ENCODE data around the gene HTT. TPM values are rescaled to one million over a fixed set of nuclear protein-coding genes. Genes with fewer than 3 reads are reported as not detected.
A peak's percentile ranks its signal among the peaks of the same experiment; 100 is the strongest.

HTT gene
- total RNA-seq, 6 donors from 2014 or later: 55.4 to 170 (median 81.5) TPM

DNA sequence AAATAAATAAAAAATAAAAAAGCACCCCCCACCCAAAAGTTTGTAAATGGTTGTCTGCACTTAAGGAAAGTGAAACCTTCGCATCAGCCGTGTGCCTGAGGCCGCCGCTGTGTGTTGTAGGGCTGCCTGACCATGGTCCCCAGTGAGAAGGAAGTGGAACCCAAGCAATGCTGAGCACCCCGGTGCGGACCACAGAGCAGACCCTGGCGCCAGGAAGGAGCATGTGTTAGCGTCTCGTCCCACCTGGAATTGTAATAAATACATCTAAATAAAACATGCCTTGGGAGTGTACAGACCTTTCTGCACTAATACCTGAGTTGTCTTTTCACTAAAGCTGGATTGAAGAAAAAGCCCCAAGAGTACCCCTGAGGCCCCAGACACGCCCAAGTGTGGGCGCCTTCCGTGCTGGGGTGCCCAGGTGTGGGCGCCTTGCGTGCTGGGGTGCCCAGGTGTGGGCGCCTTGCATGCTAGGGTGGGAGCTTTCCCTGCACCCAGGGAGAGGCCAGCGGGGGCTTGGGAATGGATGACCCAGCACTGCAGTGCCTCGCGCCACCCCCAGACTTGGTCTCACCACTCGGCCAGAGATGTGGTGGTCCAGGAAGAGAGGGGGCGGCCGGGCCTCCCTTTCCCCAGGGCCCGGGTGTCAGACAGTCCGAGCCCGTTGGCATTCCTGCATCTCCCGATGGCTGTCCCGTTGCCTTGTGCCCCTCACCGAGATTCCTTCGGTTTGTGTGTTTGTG lies 33.9 kb upstream of the HTT start:
- peak overlapping the region in 3 of 4 donors; percentile 35 to 56 (median 55) for H3K4me3 ChIP-seq
- DNase-seq (peak in 1 of 2 donors; percentile 73), ATAC-seq (ENCODE audit: low FRiP score in 2 of 2) (no peak)
- no peaks in the 10 kb centered on the region for H3K27me3 ChIP-seq
- peaks cover 26 to 48% (median 36%) of the 10 kb centered on the region in 4 donors for H3K4me1 ChIP-seq
- WGBS, 2 donors: 85% methylated on average over 23 to 28 of the region's 28 CpGs
- peak overlapping the region; percentile 79 to 90 (median 84) for H3K27ac ChIP-seq
- H3K9me3 ChIP-seq: no peaks in the 10 kb centered on the region
- H3K36me3 ChIP-seq: no peaks in the 10 kb centered on the region
- TF ChIP-seq EP300 (IDR thresholded peaks at IDR 0.05) (no peak), POLR2AphosphoS5 (IDR thresholded peaks at IDR 0.05) (no peak), POLR2A (IDR thresholded peaks at IDR 0.05) (no peak)
- TF ChIP-seq, protein P1, sequence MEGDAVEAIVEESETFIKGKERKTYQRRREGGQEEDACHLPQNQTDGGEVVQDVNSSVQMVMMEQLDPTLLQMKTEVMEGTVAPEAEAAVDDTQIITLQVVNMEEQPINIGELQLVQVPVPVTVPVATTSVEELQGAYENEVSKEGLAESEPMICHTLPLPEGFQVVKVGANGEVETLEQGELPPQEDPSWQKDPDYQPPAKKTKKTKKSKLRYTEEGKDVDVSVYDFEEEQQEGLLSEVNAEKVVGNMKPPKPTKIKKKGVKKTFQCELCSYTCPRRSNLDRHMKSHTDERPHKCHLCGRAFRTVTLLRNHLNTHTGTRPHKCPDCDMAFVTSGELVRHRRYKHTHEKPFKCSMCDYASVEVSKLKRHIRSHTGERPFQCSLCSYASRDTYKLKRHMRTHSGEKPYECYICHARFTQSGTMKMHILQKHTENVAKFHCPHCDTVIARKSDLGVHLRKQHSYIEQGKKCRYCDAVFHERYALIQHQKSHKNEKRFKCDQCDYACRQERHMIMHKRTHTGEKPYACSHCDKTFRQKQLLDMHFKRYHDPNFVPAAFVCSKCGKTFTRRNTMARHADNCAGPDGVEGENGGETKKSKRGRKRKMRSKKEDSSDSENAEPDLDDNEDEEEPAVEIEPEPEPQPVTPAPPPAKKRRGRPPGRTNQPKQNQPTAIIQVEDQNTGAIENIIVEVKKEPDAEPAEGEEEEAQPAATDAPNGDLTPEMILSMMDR (IDR thresholded peaks at IDR 0.05): no peak

DNA sequence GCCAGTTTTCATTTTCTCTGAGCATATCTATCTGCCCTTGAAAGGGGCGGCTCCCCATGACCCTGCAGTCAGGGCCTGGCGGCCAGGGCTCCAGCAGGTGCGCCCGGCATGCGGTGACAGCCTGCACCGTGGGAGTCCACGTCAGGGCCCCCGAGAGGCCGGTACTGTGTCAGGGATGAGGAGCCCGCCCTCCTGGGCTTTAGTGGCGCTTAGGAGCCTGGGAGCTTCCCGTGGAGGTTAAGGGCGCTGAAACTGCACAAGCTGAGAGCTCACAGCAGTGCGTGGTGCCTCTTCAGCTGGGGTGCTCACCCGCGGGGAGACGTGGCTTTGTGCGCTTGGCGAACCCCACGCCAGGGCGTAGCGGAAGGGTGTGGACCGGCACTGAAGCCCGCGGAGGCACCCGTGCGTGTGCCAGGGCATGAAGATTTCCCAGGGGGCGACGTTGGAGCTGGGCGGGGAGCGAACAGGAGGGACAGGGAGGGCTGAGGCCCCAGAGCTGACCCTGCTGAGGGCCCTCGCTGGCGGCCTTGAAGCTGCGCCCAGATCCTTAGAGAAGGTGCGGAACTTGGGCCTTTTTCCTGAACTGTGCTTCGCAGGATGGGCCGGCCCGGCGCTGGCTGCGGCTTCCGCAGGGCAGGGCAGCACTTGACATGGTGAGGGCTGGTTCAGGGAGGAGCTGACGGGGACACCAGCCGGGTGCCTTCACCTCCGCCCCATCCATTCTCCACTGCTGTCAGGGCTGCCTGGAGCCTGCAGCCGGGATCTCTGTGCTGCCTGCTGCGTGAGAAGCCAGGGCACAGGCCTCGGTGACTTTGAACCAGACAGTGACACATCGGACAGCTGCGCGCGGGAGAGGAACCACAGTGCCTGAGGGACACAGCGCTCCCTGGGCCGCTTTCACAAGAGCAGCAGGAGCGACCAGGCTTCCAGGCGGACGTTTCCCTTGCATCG lies 33.0 kb upstream of the HTT start:
- H3K4me1 ChIP-seq: peaks cover 26 to 55% (median 36%) of the 10 kb centered on the region in 4 donors
- 27 to 29% methylated on average over 8 to 57 of the region's 57 CpGs for WGBS, 2 donors
- ATAC-seq (ENCODE audit: low FRiP score in 2 of 2): peak; percentile 82 to 89

DNA sequence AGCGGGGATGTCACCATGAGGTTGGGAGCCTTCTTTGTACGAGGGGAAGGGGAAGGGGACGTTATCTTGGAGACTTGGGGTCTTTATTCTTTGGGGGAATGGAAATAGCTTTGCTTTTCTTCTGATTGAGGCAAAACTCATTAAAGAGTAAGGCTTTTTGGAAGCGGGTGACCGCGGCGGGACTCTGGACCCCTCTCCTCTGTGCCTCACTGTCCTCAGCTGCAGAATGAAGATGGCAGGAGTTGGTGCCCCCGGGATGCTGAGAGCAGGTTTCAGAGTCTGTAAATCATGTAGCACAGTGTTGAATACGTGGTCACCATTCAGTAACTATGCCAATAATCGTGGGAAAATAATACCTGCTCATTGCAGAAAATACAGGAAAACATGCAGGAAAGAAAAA lies 32.3 kb upstream of the HTT start:
- 55 to 71% methylated on average over 10 of the region's 10 CpGs for WGBS, 2 donors
- DNase-seq (no peak), ATAC-seq (ENCODE audit: low FRiP score in 2 of 2) (no peak)
- no peaks in the 10 kb centered on the region for H3K27me3 ChIP-seq
- H3K27ac ChIP-seq: peak overlapping the region; percentile 79 to 90 (median 84)
- peak overlapping the region; percentile 31 to 56 (median 45) for H3K4me3 ChIP-seq
- H3K9me3 ChIP-seq: no peaks in the 10 kb centered on the region
- H3K36me3 ChIP-seq: no peaks in the 10 kb centered on the region
- TF ChIP-seq POLR2A (IDR thresholded peaks at IDR 0.05): no peak
- TF ChIP-seq EP300 (IDR thresholded peaks at IDR 0.05): no peak
- no peak for TF ChIP-seq POLR2AphosphoS5 (IDR thresholded peaks at IDR 0.05)
- TF ChIP-seq, protein P1 (IDR thresholded peaks at IDR 0.05): no peak
- peaks cover 24 to 53% (median 35%) of the 10 kb centered on the region in 4 donors for H3K4me1 ChIP-seq

More for the DNA sequence above, 33.0 kb upstream of the HTT start:
- DNase-seq: peak; percentile 76 to 92
- TF ChIP-seq POLR2AphosphoS5 (IDR thresholded peaks at IDR 0.05) (peak; percentile 47 to 53), EP300 (IDR thresholded peaks at IDR 0.05) (peak in 1 of 4 donors; percentile 11), POLR2A (IDR thresholded peaks at IDR 0.05) (peak in 2 of 4 donors; percentile 21 to 61)
- TF ChIP-seq, protein P1 (IDR thresholded peaks at IDR 0.05): peak in 1 of 6 experiments; percentile 9
- Histone ChIP-seq H3K27me3 (no peaks in the 10 kb centered on the region), H3K36me3 (no peaks in the 10 kb centered on the region), H3K27ac (peak overlapping the region; percentile 79 to 90 (median 84)), H3K4me3 (peak overlapping the region; percentile 31 to 56 (median 45)), H3K9me3 (no peaks in the 10 kb centered on the region)

DNA sequence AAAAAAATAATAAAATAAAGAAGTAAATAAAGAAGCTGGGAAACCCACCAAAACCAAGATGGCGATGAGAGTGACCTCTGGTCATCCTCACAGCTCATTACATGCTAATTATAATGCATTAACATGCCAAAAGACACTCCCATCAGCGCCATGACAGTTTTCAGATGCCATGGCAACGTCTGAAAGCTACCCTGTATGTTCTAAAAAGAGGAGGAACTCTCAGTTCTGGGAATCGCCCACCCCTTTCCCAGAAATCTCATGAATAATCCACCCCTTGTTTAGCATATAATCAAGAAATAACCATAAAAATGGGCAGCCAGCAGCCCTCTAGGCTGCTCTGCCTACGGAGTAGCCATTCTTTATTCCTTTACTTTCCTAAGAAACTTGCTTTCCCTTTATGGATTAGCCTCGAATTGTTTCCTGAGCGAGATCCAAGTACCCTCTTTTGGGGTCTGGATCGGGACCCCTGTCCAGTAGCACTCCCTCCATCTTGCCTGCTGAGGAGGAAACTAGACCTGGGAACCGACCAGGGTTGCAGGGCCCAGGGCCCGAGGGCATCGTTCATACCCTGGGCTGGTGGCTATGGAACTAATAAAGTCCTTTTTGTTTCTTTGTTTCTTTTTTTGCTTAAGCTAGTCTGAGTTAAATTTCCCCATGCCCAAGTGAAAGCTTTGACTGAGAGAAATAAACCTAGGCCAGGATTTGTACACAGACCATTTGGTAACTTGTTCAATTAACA lies 31.0 kb upstream of the HTT start:
- Histone ChIP-seq H3K9me3 (no peaks in the 10 kb centered on the region), H3K4me1 (peaks cover 17 to 48% (median 28%) of the 10 kb centered on the region in 4 donors), H3K27ac (no peak overlapping the region), H3K4me3 (no peak overlapping the region), H3K27me3 (no peaks in the 10 kb centered on the region), H3K36me3 (no peaks in the 10 kb centered on the region)
- ATAC-seq (ENCODE audit: low FRiP score in 2 of 2): no peak
- TF ChIP-seq EP300 (IDR thresholded peaks at IDR 0.05) (no peak), POLR2A (IDR thresholded peaks at IDR 0.05) (no peak), POLR2AphosphoS5 (IDR thresholded peaks at IDR 0.05) (no peak)
- TF ChIP-seq, protein P1 (IDR thresholded peaks at IDR 0.05): no peak
- 92% methylated on average over 11 of the region's 11 CpGs for WGBS, 2 donors
- DNase-seq: no peak

All from upper lobe of left lung (tissue), 6 donors.